B cell (primary cell): Measurements from ENCODE around the gene SRRD.
"Not testable (repeated sequence)": the region's sequence is repeated elsewhere in the genome, so short reads cannot be mapped to it uniquely, and the experiment has no call there.

ENCODE experiments used
- EZH2 ChIP-seq: IDR thresholded peaks from 2 replicates; pipeline ENCODE4 v1.6.1; 2012; ENCODE audit warnings: borderline replicate concordance, low read depth, mild to moderate bottlenecking, moderate library complexity, low read length; ENCODE audit not compliant: insufficient read depth, poor library complexity, severe bottlenecking
- TF ChIP-seq, protein P1 (sequence below): fragments of 200-600 bp; IDR thresholded peaks from one replicate; pipeline ENCODE4 v1.8.0; 2022; ENCODE audit warnings: antibody characterized with exemption, mild to moderate bottlenecking

DNA sequence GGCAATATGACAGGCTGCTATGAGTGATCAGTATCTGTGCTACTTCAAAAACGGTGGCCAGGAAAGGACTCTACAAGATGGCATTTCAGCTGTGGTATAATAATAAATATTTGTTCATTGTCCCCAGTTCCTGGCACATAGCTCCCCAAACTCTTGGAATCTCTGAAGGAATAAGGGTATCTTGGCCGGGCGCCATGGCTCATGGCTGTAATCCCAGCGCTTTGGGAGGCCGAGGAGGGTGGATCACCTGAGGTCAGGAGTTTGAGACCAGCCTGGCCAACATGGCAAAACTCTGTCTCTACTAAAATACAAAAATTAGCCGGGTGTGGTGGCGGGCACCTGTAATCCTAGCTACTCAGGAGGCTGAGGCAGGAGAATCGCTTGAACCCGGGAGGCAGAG, 44.8 kb downstream of the SRRD start:
- not testable (repeated sequence) for TF ChIP-seq EZH2
- TF ChIP-seq, protein P1, sequence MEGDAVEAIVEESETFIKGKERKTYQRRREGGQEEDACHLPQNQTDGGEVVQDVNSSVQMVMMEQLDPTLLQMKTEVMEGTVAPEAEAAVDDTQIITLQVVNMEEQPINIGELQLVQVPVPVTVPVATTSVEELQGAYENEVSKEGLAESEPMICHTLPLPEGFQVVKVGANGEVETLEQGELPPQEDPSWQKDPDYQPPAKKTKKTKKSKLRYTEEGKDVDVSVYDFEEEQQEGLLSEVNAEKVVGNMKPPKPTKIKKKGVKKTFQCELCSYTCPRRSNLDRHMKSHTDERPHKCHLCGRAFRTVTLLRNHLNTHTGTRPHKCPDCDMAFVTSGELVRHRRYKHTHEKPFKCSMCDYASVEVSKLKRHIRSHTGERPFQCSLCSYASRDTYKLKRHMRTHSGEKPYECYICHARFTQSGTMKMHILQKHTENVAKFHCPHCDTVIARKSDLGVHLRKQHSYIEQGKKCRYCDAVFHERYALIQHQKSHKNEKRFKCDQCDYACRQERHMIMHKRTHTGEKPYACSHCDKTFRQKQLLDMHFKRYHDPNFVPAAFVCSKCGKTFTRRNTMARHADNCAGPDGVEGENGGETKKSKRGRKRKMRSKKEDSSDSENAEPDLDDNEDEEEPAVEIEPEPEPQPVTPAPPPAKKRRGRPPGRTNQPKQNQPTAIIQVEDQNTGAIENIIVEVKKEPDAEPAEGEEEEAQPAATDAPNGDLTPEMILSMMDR = not testable (repeated sequence)
